Hepatocyte (in vitro differentiated cells): ENCODE data around the gene EFNB1. TPM values are rescaled to one million over a fixed set of nuclear protein-coding genes. Genes with fewer than 3 reads are reported as not detected.

Source experiments
- DNase-seq: peaks from one replicate; pipeline ENCODE4 v3.0.0-alpha.2; 2016; ENCODE audit warnings: low spot score
- H2AFZ ChIP-seq: fragments of 200-600 bp; sonication (generic); 2 replicates; pipeline ENCODE4 v1.6.0; 2016; ENCODE audit warnings: antibody characterized with exemption, mild to moderate bottlenecking
- H3K27ac ChIP-seq: fragments of 200-600 bp; sonication (generic); 2 replicates; pipeline ENCODE4 v1.5.1; 2016; ENCODE audit warnings: mild to moderate bottlenecking
- H3K27me3 ChIP-seq: fragments of 200-600 bp; sonication (generic); 2 replicates; pipeline ENCODE4 v1.6.1; 2016
- H3K36me3 ChIP-seq: fragments of 200-600 bp; sonication (generic); replicated peaks from 2 replicates; pipeline ENCODE4 v1.5.1; 2016; ENCODE audit warnings: low read depth; ENCODE audit not compliant: insufficient read depth
- H3K4me1 ChIP-seq: fragments of 200-600 bp; sonication (generic); 2 replicates; pipeline ENCODE4 v1.5.1; 2016; ENCODE audit warnings: mild to moderate bottlenecking, moderate library complexity; ENCODE audit not compliant: insufficient read depth
- H3K4me2 ChIP-seq: fragments of 200-600 bp; sonication (generic); 2 replicates; pipeline ENCODE4 v1.6.0; 2016
- H3K4me3 ChIP-seq: fragments of 200-600 bp; sonication (generic); 2 replicates; pipeline ENCODE4 v1.5.1; 2016; ENCODE audit warnings: mild to moderate bottlenecking
- H3K79me2 ChIP-seq: fragments of 200-600 bp; sonication (generic); 2 replicates; pipeline ENCODE4 v1.6.0; 2017; ENCODE audit warnings: mild to moderate bottlenecking
- H3K9me2 ChIP-seq: fragments of 200-600 bp; sonication (generic); replicated peaks from 2 replicates; pipeline ENCODE4 v1.6.0; 2017; ENCODE audit warnings: mild to moderate bottlenecking; ENCODE audit not compliant: insufficient read depth
- H3K9me3 ChIP-seq: fragments of 200-600 bp; sonication (generic); 2 replicates; pipeline ENCODE4 v1.5.1; 2016; ENCODE audit warnings: low read depth, mild to moderate bottlenecking
- H4K20me1 ChIP-seq: fragments of 200-600 bp; sonication (generic); 2 replicates; pipeline ENCODE4 v1.6.0; 2016; ENCODE audit warnings: mild to moderate bottlenecking; ENCODE audit not compliant: insufficient read depth, poor library complexity, severe bottlenecking
- EZH2 ChIP-seq: fragments of 200-600 bp; sonication (generic); IDR thresholded peaks from 2 replicates; pipeline ENCODE4 v1.6.1; 2016; ENCODE audit warnings: antibody characterized with exemption, mild to moderate bottlenecking, borderline replicate concordance
- EZH2phosphoT487 ChIP-seq: fragments of 200-600 bp; sonication (generic); IDR thresholded peaks from one replicate; pipeline ENCODE4 v1.6.1; 2018; ENCODE audit warnings: antibody characterized with exemption, mild to moderate bottlenecking, low read depth, moderate library complexity; ENCODE audit not compliant: unreplicated experiment, severe bottlenecking
- WGBS: methylation state at CpG from one replicate; pipeline ENCODE4 v1.1.6; 2016; ENCODE audit warnings: low lambda C conversion rate; ENCODE audit errors: missing lambda C conversion rate; 5-methylcytosine and 5-hydroxymethylcytosine counted together
- polyA plus RNA-seq: library from polyadenylated mRNA; unstranded; fragments of >200 nt; fragmentation: Nextera tagmentation; extraction: Ambion mirVana; gene quantifications from 2 replicates; pipeline ENCODE4 v1.2.1, GENCODE V29; 2016
- total RNA-seq: library from RNA; depleted of rRNA; stranded (reverse); fragments of >200 nt; gene quantifications from 2 replicates; pipeline ENCODE4 v1.2.3, GENCODE V29; 2014
- TF ChIP-seq, protein P1 (sequence below): fragments of 200-600 bp; sonication (generic); IDR thresholded peaks from 2 replicates; pipeline ENCODE4 v1.5.1; 2016; ENCODE audit warnings: antibody characterized with exemption, mild to moderate bottlenecking; ENCODE audit not compliant: poor library complexity

EFNB1 gene
- total and polyA plus RNA-seq, 2 experiments from 2014 or later: 35.1 to 46.4 TPM

GRCh38 chrX:68868902-68869800, 40.3 kb downstream of the EFNB1 start:
- 45% methylated on average over 5 of the region's 5 CpGs for WGBS
- no peak overlapping the region for H3K4me2 ChIP-seq
- peaks cover 7% of the 10 kb centered on the region for H3K4me1 ChIP-seq

DNA sequence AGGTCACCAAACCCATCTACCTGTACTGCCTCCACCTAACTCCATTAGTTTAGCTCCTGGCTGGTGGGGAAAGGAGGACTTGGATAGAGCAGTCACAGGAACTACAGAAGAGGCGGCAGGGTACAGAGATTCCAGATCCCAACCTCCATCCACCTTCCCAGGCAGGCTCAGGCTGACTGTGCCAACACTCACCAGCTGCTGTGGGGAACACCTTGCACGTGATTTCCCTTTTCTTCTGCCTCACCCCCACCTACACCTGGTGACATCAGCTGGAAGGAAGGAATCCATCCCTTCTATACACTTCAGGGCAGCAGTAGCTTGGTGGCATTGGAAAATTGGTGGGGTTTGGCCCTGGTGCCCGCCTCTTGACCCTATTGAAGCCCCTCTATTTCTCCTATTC, 41.5 kb downstream of the EFNB1 start:
- H4K20me1 ChIP-seq: no peaks in the 10 kb centered on the region
- no peaks in the 10 kb centered on the region for H3K9me2 ChIP-seq
- no peak overlapping the region for H3K4me3 ChIP-seq
- no peaks in the 10 kb centered on the region for H3K9me3 ChIP-seq
- H3K4me1 ChIP-seq: peaks cover 7% of the 10 kb centered on the region
- H3K27ac ChIP-seq: no peak overlapping the region
- WGBS: 62% methylated on average over 3 of the region's 3 CpGs
- no peak overlapping the region for H3K4me2 ChIP-seq
- no peak overlapping the region for H2AFZ ChIP-seq
- DNase-seq: no peak
- no peaks in the 10 kb centered on the region for H3K36me3 ChIP-seq
- H3K79me2 ChIP-seq: no peaks in the 10 kb centered on the region
- TF ChIP-seq EZH2: no peak
- TF ChIP-seq EZH2phosphoT487: no peak
- TF ChIP-seq, protein P1, sequence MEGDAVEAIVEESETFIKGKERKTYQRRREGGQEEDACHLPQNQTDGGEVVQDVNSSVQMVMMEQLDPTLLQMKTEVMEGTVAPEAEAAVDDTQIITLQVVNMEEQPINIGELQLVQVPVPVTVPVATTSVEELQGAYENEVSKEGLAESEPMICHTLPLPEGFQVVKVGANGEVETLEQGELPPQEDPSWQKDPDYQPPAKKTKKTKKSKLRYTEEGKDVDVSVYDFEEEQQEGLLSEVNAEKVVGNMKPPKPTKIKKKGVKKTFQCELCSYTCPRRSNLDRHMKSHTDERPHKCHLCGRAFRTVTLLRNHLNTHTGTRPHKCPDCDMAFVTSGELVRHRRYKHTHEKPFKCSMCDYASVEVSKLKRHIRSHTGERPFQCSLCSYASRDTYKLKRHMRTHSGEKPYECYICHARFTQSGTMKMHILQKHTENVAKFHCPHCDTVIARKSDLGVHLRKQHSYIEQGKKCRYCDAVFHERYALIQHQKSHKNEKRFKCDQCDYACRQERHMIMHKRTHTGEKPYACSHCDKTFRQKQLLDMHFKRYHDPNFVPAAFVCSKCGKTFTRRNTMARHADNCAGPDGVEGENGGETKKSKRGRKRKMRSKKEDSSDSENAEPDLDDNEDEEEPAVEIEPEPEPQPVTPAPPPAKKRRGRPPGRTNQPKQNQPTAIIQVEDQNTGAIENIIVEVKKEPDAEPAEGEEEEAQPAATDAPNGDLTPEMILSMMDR: no peak
- no peaks in the 10 kb centered on the region for H3K27me3 ChIP-seq

More at GRCh38 chrX:68868902-68869800, 40.3 kb downstream of the EFNB1 start:
- Histone ChIP-seq H3K27me3 (no peaks in the 10 kb centered on the region), H3K4me3 (no peak overlapping the region), H3K27ac (peak overlapping the region; percentile 72), H3K36me3 (no peaks in the 10 kb centered on the region), H3K79me2 (no peaks in the 10 kb centered on the region), H2AFZ (no peak overlapping the region), H3K9me3 (no peaks in the 10 kb centered on the region), H3K9me2 (no peaks in the 10 kb centered on the region), H4K20me1 (no peaks in the 10 kb centered on the region)
- peak; percentile 32 for DNase-seq
- TF ChIP-seq EZH2phosphoT487: no peak
- no peak for TF ChIP-seq EZH2
- TF ChIP-seq, protein P1: no peak

- H3K27ac ChIP-seq: no peak overlapping the region
- no peaks in the 10 kb centered on the region for H3K36me3 ChIP-seq
- no peaks in the 10 kb centered on the region for H3K27me3 ChIP-seq
- 44% methylated on average over 2 of the region's 2 CpGs for WGBS
- peaks cover 7% of the 10 kb centered on the region for H3K4me1 ChIP-seq
- no peaks in the 10 kb centered on the region for H3K9me3 ChIP-seq
- H3K9me2 ChIP-seq: no peaks in the 10 kb centered on the region
- H2AFZ ChIP-seq: no peak overlapping the region
- no peaks in the 10 kb centered on the region for H4K20me1 ChIP-seq
- H3K4me2 ChIP-seq: no peak overlapping the region
- no peak for DNase-seq
- H3K79me2 ChIP-seq: no peaks in the 10 kb centered on the region
- H3K4me3 ChIP-seq: no peak overlapping the region
- TF ChIP-seq, protein P1: no peak
- TF ChIP-seq EZH2phosphoT487 (no peak), EZH2 (no peak)
Measured at GRCh38 chrX:68872171-68872570, 43.4 kb downstream of the EFNB1 start.
